Loucy (cell line): Measurements from ENCODE around the gene ZNF593.

Source experiments
- CTCF ChIP-seq: fragments of 200-600 bp; sonication (generic); conservative IDR thresholded peaks from 2 replicates; pipeline ENCODE4 v1.5.1; 2014; ENCODE audit warnings: mild to moderate bottlenecking, antibody characterized with exemption, low read length
- EZH2phosphoT487 ChIP-seq: fragments of 200-600 bp; IDR thresholded peaks from 2 replicates; pipeline ENCODE4 v1.6.1; 2018; ENCODE audit warnings: antibody characterized with exemption, mild to moderate bottlenecking, moderate library complexity, borderline replicate concordance

GRCh38 chr1:26127235-26128163 is 42.2 kb upstream of the ZNF593 start:
- TF ChIP-seq CTCF = no peak
- no peak for TF ChIP-seq EZH2phosphoT487
